Lower leg skin (tissue), 4 donors: ENCODE data around the gene ITIH3. TPM values are rescaled to one million over a fixed set of nuclear protein-coding genes. Genes with fewer than 3 reads are reported as not detected.

Source experiments
- DNase-seq, 2 donors: peaks; one replicate each; pipeline ENCODE4 v3.0.0-alpha.2; 2019; ENCODE audit warnings: low spot score in 2 of 2
- H3K4me3 ChIP-seq: fragments of 200-600 bp; sonication (generic); 2 replicates; pipeline ENCODE4 v1.5.1; 2017; ENCODE audit warnings: mild to moderate bottlenecking, low read depth; ENCODE audit not compliant: poor library complexity, severe bottlenecking
- CTCF ChIP-seq, 3 donors: fragments of 450-650 bp; IDR thresholded peaks; one replicate each; pipeline ENCODE4 v1.5.1; 2016; ENCODE audit warnings: antibody characterized with exemption in 3 of 3, mild to moderate bottlenecking in 3 of 3, moderate library complexity in 2 of 3
- POLR2A ChIP-seq, 2 donors: fragments of 450-650 bp; IDR thresholded peaks; one replicate each; pipeline ENCODE4 v1.6.1; 2016 to 2017; ENCODE audit warnings: antibody characterized with exemption in 2 of 2, mild to moderate bottlenecking in 1 of 2, moderate library complexity in 1 of 2
- WGBS, 2 donors: methylation state at CpG; one replicate each; pipeline ENCODE4 v1.1.5; 2018; 5-methylcytosine and 5-hydroxymethylcytosine counted together
- intact Hi-C: fragments of 100-400 bp; cut with DNase I; formaldehyde crosslinking; loops from one replicate; pipeline ENCODE4 v1.15.0; 2023; ENCODE audit warnings: low total_unique reads
- total RNA-seq, 4 donors: library from RNA; depleted of rRNA; stranded (reverse); fragments of >200 nt; gene quantifications; one replicate each; pipeline ENCODE4 v1.1.0, GENCODE V29; 2016

ITIH3 gene
- total RNA-seq, 4 donors from 2014 or later, result 0.17 to 19.3 (median 0.97) TPM

- DNase-seq, result no peak
- H3K4me3 ChIP-seq, result no peak within 1 kb of the TSS
- no peak for TF ChIP-seq POLR2A (IDR thresholded peaks at IDR 0.05)
- TF ChIP-seq CTCF (IDR thresholded peaks at IDR 0.05), result no peak
- WGBS, 2 donors, result 78 to 81% methylated on average over 16 of the region's 16 CpGs
- intact Hi-C loops, result no loop called here
Observed at GRCh38 chr3:52830535-52831258, 36.1 kb downstream of the ITIH3 start, which contains the start of gene ITIH4. Gene ITIH4, minus strand, starts transcription at chr3:52830672. Its CDS starts 30 bp downstream, at chr3:52830642.

GRCh38 chr3:52831500-52832301 is 37.1 kb downstream of the ITIH3 start:
- intact Hi-C loops, result no loop called here
- DNase-seq, result peak in 1 of 2 donors; percentile 64
- WGBS, 2 donors, result 28% methylated on average over 20 to 21 of the region's 21 CpGs

GRCh38 chr3:52833202-52833601 is 38.6 kb downstream of the ITIH3 start:
- H3K4me3 ChIP-seq, result no peak overlapping the region
- 89 to 94% methylated on average over 14 of the region's 14 CpGs for WGBS, 2 donors
- DNase-seq, result no peak
- intact Hi-C loops, result no loop called here
- no peak for TF ChIP-seq CTCF (IDR thresholded peaks at IDR 0.05)
- TF ChIP-seq POLR2A (IDR thresholded peaks at IDR 0.05), result no peak

More at GRCh38 chr3:52831500-52832301, 37.1 kb downstream of the ITIH3 start:
- H3K4me3 ChIP-seq, result no peak overlapping the region
- TF ChIP-seq POLR2A (IDR thresholded peaks at IDR 0.05) (no peak), CTCF (IDR thresholded peaks at IDR 0.05) (no peak)

- H3K4me3 ChIP-seq, result no peak within 1 kb of the TSS
- no peak for DNase-seq
- TF ChIP-seq POLR2A (IDR thresholded peaks at IDR 0.05) (no peak), CTCF (IDR thresholded peaks at IDR 0.05) (no peak)
- 61 to 65% methylated on average over 6 to 11 of the region's 11 CpGs for WGBS, 2 donors
- intact Hi-C loops, result no loop called here
Observed at GRCh38 chr3:52834871-52835501, 40.4 kb downstream of the ITIH3 start, which contains the start of gene MUSTN1. Gene MUSTN1, minus strand, starts transcription at chr3:52835019. Its CDS starts 71 bp downstream, at chr3:52834948.

- TF ChIP-seq POLR2A (IDR thresholded peaks at IDR 0.05), result no peak
- no peak for TF ChIP-seq CTCF (IDR thresholded peaks at IDR 0.05)
- H3K4me3 ChIP-seq, result no peak overlapping the region
- no peak for DNase-seq
- WGBS, 2 donors, result 78 to 88% methylated on average over 8 of the region's 8 CpGs
- intact Hi-C loops, result no loop called here
Observed at GRCh38 chr3:52835766-52836470, 41.3 kb downstream of the ITIH3 start.
